Naive thymus-derived CD4-positive, alpha-beta T cell (primary cell): ENCODE data around the gene SH3BP5. TPM values are rescaled to one million over a fixed set of nuclear protein-coding genes. Genes with fewer than 3 reads are reported as not detected.

ENCODE experiments used
- ATAC-seq: fragments of 150-1000 bp; cut with Tn5 transposase; 2 replicates; pipeline ENCODE4 v1.10.0; 2021; ENCODE audit warnings: mild to moderate bottlenecking, moderate library complexity
- CTCF ChIA-PET: fragments of 350-600 bp; sonication (Branson Sonifier 250); formaldehyde crosslinking; loops from one replicate; lab custom pipeline; 2021; ENCODE audit warnings: antibody characterized with exemption; lab: Charles Lee
- POLR2A ChIA-PET: fragments of 350-600 bp; sonication (Branson Sonifier 250); formaldehyde crosslinking; loops from one replicate; lab custom pipeline; 2021; ENCODE audit warnings: antibody characterized with exemption, inconsistent platforms; lab: Charles Lee
- DNase-seq, 9 donors: peaks; one replicate each; pipeline versions ENCODE4 v3.0.0 to v3.0.0-alpha.2; 2020 to 2022; ENCODE audit warnings: mixed read lengths in 1 of 9
- H3K27ac ChIP-seq: one replicate; pipeline ENCODE4 v1.7.0; 2013; ENCODE audit warnings: mild to moderate bottlenecking, low read depth, low read length, moderate library complexity
- H3K27me3 ChIP-seq, 2 donors: one replicate each; pipeline ENCODE4 v1.7.0; 2013; ENCODE audit warnings: low read length in 2 of 2, mild to moderate bottlenecking in 2 of 2, moderate library complexity in 2 of 2; ENCODE audit not compliant: control insufficient read depth in 2 of 2, insufficient read depth in 2 of 2
- H3K36me3 ChIP-seq, 3 experiments: 1 replicate in 2 of 3; 2 replicates in 1 of 3; pipeline ENCODE4 v1.7.0; 2013; ENCODE audit warnings: low read length in 3 of 3, mild to moderate bottlenecking in 3 of 3, moderate library complexity in 1 of 3; ENCODE audit not compliant: insufficient read depth in 3 of 3, control insufficient read depth in 2 of 3
- H3K4me1 ChIP-seq, 2 donors: one replicate each; pipeline ENCODE4 v1.7.0; 2013; ENCODE audit warnings: low read length in 2 of 2, mild to moderate bottlenecking in 2 of 2, moderate library complexity in 1 of 2; ENCODE audit not compliant: control insufficient read depth in 2 of 2, insufficient read depth in 2 of 2
- H3K4me3 ChIP-seq: 2 replicates; pipeline ENCODE4 v1.7.0; 2013; ENCODE audit warnings: mild to moderate bottlenecking, low read length
- H3K9me3 ChIP-seq, 3 experiments: 1 replicate in 2 of 3; 2 replicates in 1 of 3; pipeline ENCODE4 v1.7.0; 2013; ENCODE audit warnings: low read length in 3 of 3; ENCODE audit not compliant: control insufficient read depth in 2 of 3
- H3K27ac Mint-ChIP-seq, 9 donors: one replicate each; pipeline ENCODE4 v1.8.0; 2020 to 2022; ENCODE audit warnings: mixed read lengths in 9 of 9, mild to moderate bottlenecking in 8 of 9, moderate library complexity in 5 of 9, inconsistent platforms in 2 of 9
- H3K27me3 Mint-ChIP-seq, 5 donors: one replicate each; pipeline ENCODE4 v1.8.0; 2021 to 2022; ENCODE audit warnings: mixed read lengths in 5 of 5, mild to moderate bottlenecking in 1 of 5
- H3K36me3 Mint-ChIP-seq, 5 donors: one replicate each; pipeline ENCODE4 v1.8.0; 2020 to 2022; ENCODE audit warnings: mixed read lengths in 5 of 5, mild to moderate bottlenecking in 3 of 5, inconsistent platforms in 1 of 5
- H3K4me1 Mint-ChIP-seq, 7 donors: one replicate each; pipeline ENCODE4 v1.8.0; 2020 to 2022; ENCODE audit warnings: mixed read lengths in 7 of 7, mild to moderate bottlenecking in 3 of 7, inconsistent platforms in 1 of 7
- H3K4me3 Mint-ChIP-seq, 10 donors: one replicate each; pipeline ENCODE4 v1.8.0; 2020 to 2022; ENCODE audit warnings: mild to moderate bottlenecking in 10 of 10, mixed read lengths in 10 of 10, moderate library complexity in 6 of 10, inconsistent platforms in 2 of 10
- H3K9me3 Mint-ChIP-seq, 11 donors: one replicate each; pipeline ENCODE4 v1.8.0; 2020 to 2022; ENCODE audit warnings: mixed read lengths in 11 of 11, mild to moderate bottlenecking in 4 of 11, inconsistent platforms in 1 of 11, moderate library complexity in 1 of 11
- intact Hi-C, 2 donors: fragments of 100-400 bp; cut with micrococcal nuclease; formaldehyde crosslinking; loops; one replicate each; pipeline ENCODE4 v1.15.1; 2023
- polyA plus RNA-seq, 2 donors: library from polyadenylated mRNA; unstranded; fragments of 300-500 nt; fragmentation: Illumina TruSeq; gene quantifications; one replicate each; pipeline ENCODE4 v1.2.3, GENCODE V29; 2021
- total RNA-seq, 6 experiments: library from RNA in 5 of 6; stranded (reverse) in 5 of 6; gene quantifications; 1 replicate in 5 of 6; 2 replicates in 1 of 6; pipeline ENCODE4 v1.2.3 and lab custom pipeline; 2021 to 2026

The SH3BP5 gene
- total and polyA plus RNA-seq, 7 experiments from 2014 or later: 18.5 to 64.7 (median 39.5) TPM

GRCh38 chr3:15243822-15244482 is 88.4 kb downstream of the SH3BP5 start:
- Histone ChIP-seq H3K36me3 (peaks cover 20 to 58% (median 21%) of the 10 kb centered on the region in 3 experiments), H3K4me3 (no peak overlapping the region), H3K9me3 (no peaks in the 10 kb centered on the region), H3K27me3 (no peaks in the 10 kb centered on the region), H3K27ac (peak overlapping the region; percentile 43), H3K4me1 (no peaks in the 10 kb centered on the region)
- DNase-seq (no peak), ATAC-seq (no peak)
- Mint-ChIP-seq H3K27me3 (no peaks in the 10 kb centered on the region), H3K9me3 (no peaks in the 10 kb centered on the region), H3K36me3 (peaks cover 8 to 35% (median 19%) of the 10 kb centered on the region in 5 donors), H3K4me3 (no peak overlapping the region), H3K27ac (peak overlapping the region in 8 of 9 donors; percentile 11 to 78 (median 44)), H3K4me1 (peaks cover 3 to 14% (median 10%) of the 10 kb centered on the region in 7 donors)
- ChIA-PET CTCF (interaction anchor here (1.1 kb wide), 1 partner anchor 157 kb away, joined by 3 read pairs; no protein-coding TSS in a partner anchor), POLR2A (interaction anchor here (0.7 to 1.3 kb wide), 2 partner anchors 24 to 26 kb away, joined by 3 read pairs; no protein-coding TSS in a partner anchor)
- intact Hi-C loops: loop anchor here in 1 of 2 donors (2.0 to 5.0 kb wide), 2 partner anchors 17 to 37 kb away; partner anchors contain the start of gene CAPN7

DNA sequence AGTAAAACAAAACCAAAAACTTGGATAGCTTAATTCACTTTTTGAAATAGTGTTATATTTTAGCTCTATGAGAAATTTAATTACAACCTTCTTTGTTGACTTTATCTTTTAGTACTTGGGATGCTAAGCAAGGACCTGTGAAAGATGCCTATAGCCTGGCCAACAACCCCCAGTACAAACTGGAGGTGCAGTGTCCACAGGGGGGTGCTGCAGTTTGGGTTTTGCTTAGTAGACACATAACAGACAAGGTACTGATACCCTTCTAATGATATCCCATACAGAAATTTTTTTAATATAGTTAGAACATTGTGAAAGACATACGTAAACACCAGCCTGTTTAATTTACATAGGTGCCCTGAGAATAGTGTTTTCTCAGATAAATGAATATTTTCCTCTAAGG is 91.0 kb downstream of the SH3BP5 start:
- Mint-ChIP-seq H3K27me3 (no peaks in the 10 kb centered on the region), H3K4me3 (no peak overlapping the region), H3K27ac (peak overlapping the region in 2 of 9 donors; percentile 36 to 52), H3K4me1 (peaks cover 4 to 16% (median 9%) of the 10 kb centered on the region in 7 donors), H3K9me3 (no peaks in the 10 kb centered on the region), H3K36me3 (peaks cover 8 to 26% (median 15%) of the 10 kb centered on the region in 5 donors)
- intact Hi-C loops: loop anchor here (1.0 to 5.0 kb wide), 3 partner anchors 34 to 164 kb away; partner anchors contain the start of gene CAPN7 (in 1 of the 2)
- Histone ChIP-seq H3K9me3 (no peaks in the 10 kb centered on the region), H3K4me3 (no peak overlapping the region), H3K27me3 (no peaks in the 10 kb centered on the region), H3K36me3 (peaks cover 11 to 42% (median 14%) of the 10 kb centered on the region in 3 experiments), H3K4me1 (no peaks in the 10 kb centered on the region), H3K27ac (no peak overlapping the region)
- DNase-seq (peak in 6 of 9 donors; percentile 26 to 47 (median 38)), ATAC-seq (peak; percentile 74)
- CTCF ChIA-PET: interaction anchor here (1.4 kb wide), 1 partner anchor 27 kb away, joined by 5 read pairs; no protein-coding TSS in a partner anchor
- POLR2A ChIA-PET: no interaction called here

- no peaks in the 10 kb centered on the region for H3K9me3 Mint-ChIP-seq
- intact Hi-C loops: no loop called here
- DNase-seq (no peak), ATAC-seq (no peak)
- no peak overlapping the region for H3K27ac ChIP-seq
- H3K36me3 Mint-ChIP-seq: peaks cover 0 to 24% (median 5%) of the 10 kb centered on the region in 5 donors
- H3K9me3 ChIP-seq: no peaks in the 10 kb centered on the region
- no peaks in the 10 kb centered on the region for H3K27me3 Mint-ChIP-seq
- no peak overlapping the region for H3K4me3 ChIP-seq
- H3K4me3 Mint-ChIP-seq: no peak overlapping the region
- ChIA-PET CTCF (no interaction called here), POLR2A (no interaction called here)
- no peak overlapping the region for H3K27ac Mint-ChIP-seq
- H3K36me3 ChIP-seq: peaks cover 12 to 66% (median 24%) of the 10 kb centered on the region in 3 experiments
- H3K4me1 Mint-ChIP-seq: peaks cover 0 to 4% (median 0%) of the 10 kb centered on the region in 7 donors
- H3K4me1 ChIP-seq: no peaks in the 10 kb centered on the region
- no peaks in the 10 kb centered on the region for H3K27me3 ChIP-seq
Measured at GRCh38 chr3:15229262-15229661, 103.1 kb downstream of the SH3BP5 start.

DNA sequence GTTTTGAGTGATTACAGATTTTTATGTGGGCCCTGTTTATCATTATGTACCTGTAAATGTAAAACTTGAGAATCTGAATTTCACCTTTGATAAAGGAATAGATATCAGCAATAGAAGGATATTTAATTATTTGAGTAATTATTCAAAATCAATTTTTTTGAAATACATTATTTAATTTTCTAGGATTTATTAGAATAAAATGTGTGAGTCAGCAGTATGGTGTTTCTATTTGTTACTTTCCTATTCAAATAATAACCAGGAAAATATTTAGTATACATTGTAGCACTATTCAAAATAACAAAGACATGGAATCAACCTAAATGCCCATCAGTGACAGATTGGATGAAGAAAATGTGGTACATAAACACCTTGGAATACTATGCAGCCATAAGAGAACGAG is 104.2 kb downstream of the SH3BP5 start:
- no peaks in the 10 kb centered on the region for H3K4me1 ChIP-seq
- Mint-ChIP-seq H3K27me3 (no peaks in the 10 kb centered on the region), H3K4me1 (peaks cover 0 to 5% (median 0%) of the 10 kb centered on the region in 7 donors), H3K9me3 (no peaks in the 10 kb centered on the region), H3K27ac (no peak overlapping the region), H3K4me3 (no peak overlapping the region), H3K36me3 (peaks cover 0 to 26% (median 7%) of the 10 kb centered on the region in 5 donors)
- H3K9me3 ChIP-seq: no peaks in the 10 kb centered on the region
- no peak overlapping the region for H3K27ac ChIP-seq
- intact Hi-C loops: no loop called here
- POLR2A ChIA-PET: interaction anchor here (0.6 kb wide), 1 partner anchor 15 kb away, joined by 5 read pairs; no protein-coding TSS in a partner anchor
- no peak overlapping the region for H3K4me3 ChIP-seq
- ATAC-seq (no peak), DNase-seq (no peak)
- no peaks in the 10 kb centered on the region for H3K27me3 ChIP-seq
- H3K36me3 ChIP-seq: peaks cover 13 to 69% (median 18%) of the 10 kb centered on the region in 3 experiments
- CTCF ChIA-PET: interaction anchor here (1.4 kb wide), 1 partner anchor 40 kb away, joined by 4 read pairs; no protein-coding TSS in a partner anchor

- no peaks in the 10 kb centered on the region for H3K9me3 ChIP-seq
- peaks cover 22 to 79% (median 30%) of the 10 kb centered on the region in 3 experiments for H3K36me3 ChIP-seq
- ChIA-PET CTCF (no interaction called here), POLR2A (interaction anchor here (0.7 to 1.4 kb wide), 3 partner anchors 17 to 569 kb away, joined by 4 to 7 read pairs (median 7); no protein-coding TSS in a partner anchor)
- no peak overlapping the region for H3K4me3 Mint-ChIP-seq
- no peak overlapping the region for H3K27ac ChIP-seq
- ATAC-seq: no peak
- H3K36me3 Mint-ChIP-seq: peaks cover 10 to 38% (median 25%) of the 10 kb centered on the region in 5 donors
- DNase-seq: no peak
- H3K27ac Mint-ChIP-seq: peak overlapping the region in 1 of 9 donors; percentile 28
- H3K9me3 Mint-ChIP-seq: no peaks in the 10 kb centered on the region
- H3K4me1 ChIP-seq: no peaks in the 10 kb centered on the region
- H3K4me1 Mint-ChIP-seq: peaks cover 0 to 13% (median 5%) of the 10 kb centered on the region in 7 donors
- H3K27me3 ChIP-seq: no peaks in the 10 kb centered on the region
- intact Hi-C loops: loop anchor here in 1 of 2 donors (2.0 kb wide), 1 partner anchor 17 kb away; the partner anchor contains the start of gene CAPN7
- no peaks in the 10 kb centered on the region for H3K27me3 Mint-ChIP-seq
- H3K4me3 ChIP-seq: no peak overlapping the region
Measured at GRCh38 chr3:15223685-15224572, 108.5 kb downstream of the SH3BP5 start.
